Measurements from ENCODE around the gene COX5B. TPM values are rescaled to one million over a fixed set of nuclear protein-coding genes. Genes with fewer than 3 reads are reported as not detected.
"Not testable (repeated sequence)": the region's sequence is repeated elsewhere in the genome, so short reads cannot be mapped to it uniquely, and the experiment has no call there.

COX5B gene
- total and polyA plus RNA-seq, 8 donors = 112 to 173 (median 126) TPM

DNA sequence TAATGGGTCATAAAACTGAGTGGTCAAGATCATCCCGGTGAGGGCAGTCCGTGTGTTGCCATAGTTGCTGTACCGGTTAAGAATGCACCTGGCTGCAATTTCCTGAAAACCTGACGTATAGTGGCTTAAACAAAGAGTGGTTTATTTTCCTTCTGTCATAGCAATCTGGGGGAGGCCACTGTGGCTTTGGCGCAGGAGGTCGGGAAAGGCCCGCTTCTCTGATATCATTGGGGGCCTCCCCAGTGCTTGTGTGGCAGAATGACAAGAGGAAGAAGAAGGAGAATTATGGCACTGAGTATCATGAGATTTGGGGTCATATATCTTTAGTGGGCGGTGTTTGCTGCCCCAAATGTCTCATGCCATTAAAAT, 28.0 kb downstream of the COX5B start:
- H3K9me3 ChIP-seq = no peaks in the 10 kb centered on the region
- TF ChIP-seq, protein P1, sequence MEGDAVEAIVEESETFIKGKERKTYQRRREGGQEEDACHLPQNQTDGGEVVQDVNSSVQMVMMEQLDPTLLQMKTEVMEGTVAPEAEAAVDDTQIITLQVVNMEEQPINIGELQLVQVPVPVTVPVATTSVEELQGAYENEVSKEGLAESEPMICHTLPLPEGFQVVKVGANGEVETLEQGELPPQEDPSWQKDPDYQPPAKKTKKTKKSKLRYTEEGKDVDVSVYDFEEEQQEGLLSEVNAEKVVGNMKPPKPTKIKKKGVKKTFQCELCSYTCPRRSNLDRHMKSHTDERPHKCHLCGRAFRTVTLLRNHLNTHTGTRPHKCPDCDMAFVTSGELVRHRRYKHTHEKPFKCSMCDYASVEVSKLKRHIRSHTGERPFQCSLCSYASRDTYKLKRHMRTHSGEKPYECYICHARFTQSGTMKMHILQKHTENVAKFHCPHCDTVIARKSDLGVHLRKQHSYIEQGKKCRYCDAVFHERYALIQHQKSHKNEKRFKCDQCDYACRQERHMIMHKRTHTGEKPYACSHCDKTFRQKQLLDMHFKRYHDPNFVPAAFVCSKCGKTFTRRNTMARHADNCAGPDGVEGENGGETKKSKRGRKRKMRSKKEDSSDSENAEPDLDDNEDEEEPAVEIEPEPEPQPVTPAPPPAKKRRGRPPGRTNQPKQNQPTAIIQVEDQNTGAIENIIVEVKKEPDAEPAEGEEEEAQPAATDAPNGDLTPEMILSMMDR (IDR thresholded peaks at IDR 0.05) = no peak
- H3K27ac ChIP-seq = no peak overlapping the region
- no peaks in the 10 kb centered on the region for H3K4me1 ChIP-seq
- ATAC-seq (no peak), DNase-seq (no peak)
- no peak overlapping the region for H3K4me3 ChIP-seq
- H3K27me3 ChIP-seq = no peaks in the 10 kb centered on the region
- no peaks in the 10 kb centered on the region for H3K36me3 ChIP-seq
- intact Hi-C loops (cut with DNase I) = no loop called here

DNA sequence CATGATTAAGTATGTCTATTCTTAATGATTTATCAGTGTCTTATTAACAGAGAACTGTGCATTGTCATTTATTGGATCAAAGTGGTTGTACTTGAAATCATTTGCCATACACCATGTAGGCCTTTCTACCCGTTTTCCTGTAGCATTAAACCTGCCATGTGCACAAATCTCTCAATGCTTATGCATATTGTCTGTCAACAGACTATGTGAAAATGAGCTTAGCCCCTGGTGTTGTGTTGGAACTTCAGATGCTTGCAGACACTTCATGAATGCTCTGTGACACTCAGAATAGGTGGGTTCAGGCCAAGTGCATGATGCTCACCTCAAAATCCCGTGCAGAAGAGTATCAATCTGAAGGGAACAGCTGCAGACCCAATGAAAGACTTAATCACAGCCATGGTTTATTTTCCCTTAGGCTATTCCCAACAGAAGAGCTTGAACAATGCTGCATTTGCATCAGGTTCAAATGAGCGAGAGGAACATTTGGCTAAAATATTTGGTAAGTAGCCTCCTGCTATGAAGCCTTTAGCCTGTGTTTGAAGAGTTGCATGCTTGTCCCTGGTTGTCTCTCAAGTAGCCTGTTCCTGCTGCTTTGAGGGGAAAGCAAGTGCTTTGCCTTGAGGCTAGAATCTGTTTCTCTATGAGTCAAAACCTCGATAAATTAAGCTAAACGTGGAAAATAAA, 29.7 kb downstream of the COX5B start:
- H3K27ac ChIP-seq = no peak overlapping the region
- intact Hi-C loops (cut with DNase I) = no loop called here
- no peaks in the 10 kb centered on the region for H3K9me3 ChIP-seq
- no peaks in the 10 kb centered on the region for H3K4me1 ChIP-seq
- no peak for DNase-seq
- no peaks in the 10 kb centered on the region for H3K27me3 ChIP-seq
- TF ChIP-seq, protein P1 (IDR thresholded peaks at IDR 0.05) = no peak
- H3K4me3 ChIP-seq = no peak overlapping the region
- H3K36me3 ChIP-seq = no peaks in the 10 kb centered on the region
- no peak for ATAC-seq

DNA sequence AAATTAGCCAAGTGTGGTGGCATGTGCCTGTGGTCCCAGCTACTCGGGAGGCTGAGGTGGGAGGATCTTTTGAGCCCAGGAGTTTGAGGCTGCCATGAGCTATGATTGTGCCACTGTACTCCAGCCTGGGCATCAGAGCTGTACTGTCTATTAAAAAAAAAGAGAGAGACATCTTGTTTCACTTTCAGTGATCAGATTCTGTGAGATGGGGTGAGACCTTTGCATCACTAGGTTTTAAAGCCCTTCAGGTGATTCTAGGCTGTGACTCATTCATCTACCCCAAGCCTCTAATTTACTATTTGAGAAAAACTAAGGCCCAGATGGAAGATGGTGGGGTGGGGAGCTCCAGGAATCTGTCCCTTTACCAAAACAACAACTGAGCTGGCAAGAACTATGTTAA, 30.8 kb downstream of the COX5B start:
- H3K4me3 ChIP-seq = no peak overlapping the region
- no peaks in the 10 kb centered on the region for H3K36me3 ChIP-seq
- H3K4me1 ChIP-seq = no peaks in the 10 kb centered on the region
- no peak for ATAC-seq
- no peaks in the 10 kb centered on the region for H3K27me3 ChIP-seq
- intact Hi-C loops (cut with DNase I) = no loop called here
- H3K9me3 ChIP-seq = no peaks in the 10 kb centered on the region
- no peak overlapping the region for H3K27ac ChIP-seq
- TF ChIP-seq, protein P1 (IDR thresholded peaks at IDR 0.05) = no peak
- DNase-seq = no peak

DNA sequence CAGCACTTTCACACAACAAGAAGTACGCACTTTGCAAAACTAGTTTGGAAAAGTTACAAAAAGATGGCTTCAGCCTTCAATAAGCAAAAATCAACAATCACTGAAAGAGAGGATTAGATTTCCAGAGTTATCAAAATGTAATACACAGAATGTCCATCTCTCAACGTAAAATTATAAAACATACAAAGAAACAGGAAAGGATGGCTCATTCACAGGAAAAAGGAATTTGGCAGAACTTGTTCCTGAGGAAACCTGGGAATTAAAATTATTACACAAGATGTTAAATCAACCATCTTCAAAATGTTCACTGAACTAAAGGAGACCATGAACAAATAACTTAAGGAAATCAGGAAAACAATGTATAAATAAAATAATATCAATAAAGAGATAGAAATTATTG, 31.6 kb downstream of the COX5B start:
- Histone ChIP-seq H3K4me3 (no peak overlapping the region), H3K36me3 (no peaks in the 10 kb centered on the region), H3K27ac (no peak overlapping the region), H3K27me3 (no peaks in the 10 kb centered on the region), H3K9me3 (no peaks in the 10 kb centered on the region), H3K4me1 (no peaks in the 10 kb centered on the region)
- intact Hi-C loops (cut with DNase I) = no loop called here
- ATAC-seq (no peak), DNase-seq (no peak)
- TF ChIP-seq, protein P1 (IDR thresholded peaks at IDR 0.05) = no peak

DNA sequence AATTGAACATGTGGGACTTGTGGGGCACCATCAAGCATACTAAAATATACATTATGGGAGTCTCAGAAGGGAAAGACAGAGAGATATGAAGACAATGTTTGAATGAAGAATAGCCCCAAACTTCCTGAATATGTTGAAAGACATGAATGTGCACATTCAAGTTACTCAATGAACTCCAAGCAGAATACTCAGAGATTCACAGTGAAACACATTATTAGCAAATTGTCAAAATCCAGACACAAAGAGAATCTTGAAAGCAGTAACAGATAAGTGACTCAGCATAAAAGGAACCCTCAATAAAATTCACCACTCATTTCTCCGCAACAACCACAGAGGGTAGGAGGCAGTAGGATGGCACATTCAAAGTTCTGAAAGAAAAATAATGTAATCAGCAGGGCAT, 32.4 kb downstream of the COX5B start:
- Histone ChIP-seq H3K27me3 (no peaks in the 10 kb centered on the region), H3K9me3 (no peaks in the 10 kb centered on the region), H3K36me3 (no peaks in the 10 kb centered on the region), H3K27ac (no peak overlapping the region), H3K4me3 (no peak overlapping the region), H3K4me1 (no peaks in the 10 kb centered on the region)
- intact Hi-C loops (cut with DNase I) = no loop called here
- no peak for ATAC-seq
- TF ChIP-seq, protein P1 (IDR thresholded peaks at IDR 0.05) = no peak
- DNase-seq = no peak

DNA sequence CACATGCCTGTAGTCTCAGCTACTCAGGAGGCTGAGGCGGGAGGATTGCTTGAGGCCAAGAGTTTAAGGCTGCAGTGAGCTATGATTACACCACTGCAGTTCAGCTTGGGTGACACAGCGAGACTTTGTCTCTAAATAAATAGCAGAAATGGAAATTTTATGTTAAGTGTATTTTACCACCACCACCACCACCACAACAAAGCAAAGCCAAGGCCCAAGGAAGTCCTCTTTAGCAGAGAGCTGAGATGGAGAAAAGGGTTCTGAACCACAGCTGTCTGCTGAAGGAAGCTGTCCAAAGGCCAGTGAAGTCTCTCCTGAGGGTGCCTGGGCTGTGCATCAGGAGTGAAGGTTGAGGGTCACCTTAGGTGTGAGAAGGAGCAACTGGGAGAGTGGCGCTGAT, 41.4 kb downstream of the COX5B start:
- ATAC-seq; H3K36me3 ChIP-seq; H3K9me3 ChIP-seq; H3K27me3 ChIP-seq; H3K27ac ChIP-seq; DNase-seq; intact Hi-C loops (cut with DNase I); H3K4me3 ChIP-seq; H3K4me1 ChIP-seq: not testable (repeated sequence)

Data from left lung (tissue), 10 donors.